NCI-H460 (cell line): Measurements from ENCODE around the gene ELAVL2. TPM values are rescaled to one million over a fixed set of nuclear protein-coding genes. Genes with fewer than 3 reads are reported as not detected.
"Not testable (repeated sequence)": the region's sequence is repeated elsewhere in the genome, so short reads cannot be mapped to it uniquely, and the experiment has no call there.

Source experiments
- DNase-seq: peaks from one replicate; pipeline ENCODE4 v3.0.0-alpha.2; 2016; ENCODE audit warnings: low read depth; ENCODE audit errors: extremely low read depth
- total RNA-seq: library from RNA; depleted of rRNA; stranded (reverse); fragments of >200 nt; shearing (Covaris generic); gene quantifications from 2 replicates; pipeline ENCODE4 v1.2.3, GENCODE V29; 2014

Gene ELAVL2
- total RNA-seq, 1 experiment from 2014 or later = 1.2 TPM

GRCh38 chr9:23730364-23730763 lies 95.7 kb downstream of the ELAVL2 start:
- DNase-seq = no peak

- no peak for DNase-seq
These were observed 97.3 kb downstream of the ELAVL2 start for GRCh38 chr9:23728736-23729135.

DNA sequence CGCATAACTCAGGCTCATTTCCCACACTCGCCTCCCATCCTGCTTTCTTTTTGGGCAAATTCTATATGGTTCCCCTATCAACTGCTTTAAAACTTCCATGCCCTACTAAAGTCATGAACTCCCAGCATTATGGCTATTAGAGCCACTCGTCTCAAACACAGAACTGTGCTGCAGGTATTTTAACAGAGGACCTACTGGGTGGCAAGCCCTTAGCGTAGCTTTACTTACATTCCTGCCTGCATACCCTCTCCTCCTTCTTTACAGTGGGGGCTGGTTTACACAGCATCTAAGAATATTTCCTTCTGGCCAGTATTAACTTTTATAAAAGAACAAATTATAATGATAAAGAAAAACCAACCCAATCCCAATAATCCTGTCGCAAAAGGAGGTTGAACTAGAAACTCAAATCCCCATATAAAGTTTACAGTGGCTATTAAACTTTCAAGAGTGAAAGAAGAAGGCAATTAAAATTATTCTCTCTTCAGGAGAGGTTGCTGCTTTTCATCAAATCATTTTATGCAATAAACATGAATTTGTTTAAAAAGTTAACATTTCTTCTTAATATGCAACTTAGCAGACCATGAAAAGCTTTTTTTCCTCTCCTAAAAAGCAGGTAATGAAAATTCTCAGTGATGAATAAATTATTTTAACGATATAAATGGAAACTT lies 100.6 kb downstream of the ELAVL2 start:
- no peak for DNase-seq

DNA sequence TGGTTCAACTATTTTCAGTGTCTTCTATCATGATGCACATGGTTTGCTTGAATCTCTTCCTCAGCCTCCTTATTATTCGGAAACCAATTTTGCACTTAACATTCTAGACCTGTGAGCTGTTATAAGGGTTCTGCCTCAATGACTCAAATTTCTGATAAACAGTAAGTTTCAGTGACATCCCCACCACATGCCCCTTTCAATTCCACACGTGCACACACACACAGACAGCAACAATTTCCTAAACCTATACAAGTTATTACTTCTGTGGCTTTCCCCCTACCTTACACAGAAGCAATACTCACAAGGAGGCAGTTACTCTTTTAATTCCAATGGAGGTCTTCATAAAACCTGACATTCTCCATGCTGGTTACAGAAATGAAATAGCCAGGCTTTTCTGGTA lies 102.4 kb downstream of the ELAVL2 start:
- no peak for DNase-seq

DNA sequence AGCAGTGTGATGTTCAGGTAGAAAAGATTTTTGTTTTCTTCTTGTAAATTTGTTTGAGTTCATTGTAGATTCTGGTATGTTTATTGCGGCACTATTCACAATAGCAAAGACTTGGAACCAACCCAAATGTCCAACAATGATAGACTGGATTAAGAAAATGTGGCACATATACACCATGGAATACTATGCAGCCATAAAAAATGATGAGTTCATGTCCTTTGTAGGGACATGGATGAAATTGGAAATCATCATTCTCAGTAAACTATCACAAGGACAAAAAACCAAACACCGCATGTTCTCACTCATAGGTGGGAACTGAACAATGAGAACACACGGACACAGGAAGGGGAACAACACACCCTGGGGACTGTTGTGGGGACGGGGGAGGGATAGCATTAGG lies 103.0 kb downstream of the ELAVL2 start:
- DNase-seq = not testable (repeated sequence)

- DNase-seq = no peak
These were observed 104.6 kb downstream of the ELAVL2 start for GRCh38 chr9:23721466-23721865.

DNA sequence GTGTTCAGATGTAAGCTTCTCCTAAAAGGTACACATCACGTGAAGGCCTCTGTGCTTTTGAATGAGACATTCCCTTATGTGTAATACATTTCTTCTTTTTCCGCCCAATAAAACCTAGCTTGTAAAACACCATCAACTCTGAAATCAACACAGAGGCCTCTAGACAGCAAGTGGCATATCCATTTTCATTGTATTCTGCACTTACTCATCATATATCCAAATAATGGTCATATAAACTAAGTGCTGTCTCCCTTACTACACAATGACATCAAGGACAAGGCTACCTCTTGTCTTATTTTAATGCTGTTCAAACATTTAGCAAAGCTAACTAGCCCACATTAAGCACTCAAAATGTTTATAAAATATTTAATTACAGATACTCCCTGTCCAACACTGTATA lies 108.5 kb downstream of the ELAVL2 start:
- no peak for DNase-seq

- no peak for DNase-seq
These were observed 118.8 kb downstream of the ELAVL2 start for GRCh38 chr9:23707249-23707648.

DNA sequence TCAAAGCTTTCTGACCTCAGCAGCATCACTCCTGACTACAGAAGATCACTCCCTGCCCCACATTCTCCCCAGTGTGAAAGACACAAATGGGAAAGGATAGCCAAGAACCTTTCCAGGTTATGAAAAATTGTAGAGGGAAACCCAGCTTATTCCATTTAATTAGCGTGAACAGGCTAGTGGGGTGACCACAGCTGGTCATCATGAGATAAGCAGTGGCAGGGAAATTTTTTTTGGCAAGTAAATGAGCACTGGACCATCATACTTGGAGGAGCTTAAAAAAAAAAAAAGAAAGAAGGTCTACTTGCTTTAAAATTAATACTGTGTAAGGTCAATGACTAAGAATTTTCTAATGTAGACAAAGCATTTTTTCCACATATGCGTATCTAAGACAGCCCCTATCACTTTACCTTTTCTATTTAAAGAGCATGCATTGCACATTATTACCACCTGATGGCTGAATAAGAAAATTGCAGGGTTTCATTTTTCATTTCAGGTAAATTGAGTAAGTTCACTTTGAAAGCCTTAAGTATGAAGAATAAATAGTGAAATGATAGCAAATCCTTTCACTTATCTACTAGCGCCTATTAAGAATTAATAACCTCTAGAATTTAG lies 123.6 kb downstream of the ELAVL2 start:
- no peak for DNase-seq

DNA sequence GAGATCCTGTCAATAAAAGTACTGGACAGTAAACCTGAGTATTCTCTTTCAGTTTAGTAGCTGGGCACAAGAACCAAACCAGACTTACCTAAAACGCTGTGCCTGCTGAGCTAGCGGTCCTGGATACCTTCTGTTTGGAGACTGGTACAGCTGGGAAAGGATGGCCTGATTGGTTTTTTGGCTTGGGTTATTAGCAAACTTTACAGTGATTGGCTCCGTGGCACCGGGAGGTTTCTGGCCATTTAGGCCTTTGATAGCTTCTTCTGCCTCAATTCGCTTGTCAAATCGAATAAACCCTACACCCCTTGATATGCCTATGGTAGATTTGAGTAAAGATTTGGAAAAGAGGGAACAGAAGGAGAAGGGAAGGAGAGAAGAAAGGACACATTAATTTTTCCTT lies 124.7 kb downstream of the ELAVL2 start:
- DNase-seq = no peak

DNA sequence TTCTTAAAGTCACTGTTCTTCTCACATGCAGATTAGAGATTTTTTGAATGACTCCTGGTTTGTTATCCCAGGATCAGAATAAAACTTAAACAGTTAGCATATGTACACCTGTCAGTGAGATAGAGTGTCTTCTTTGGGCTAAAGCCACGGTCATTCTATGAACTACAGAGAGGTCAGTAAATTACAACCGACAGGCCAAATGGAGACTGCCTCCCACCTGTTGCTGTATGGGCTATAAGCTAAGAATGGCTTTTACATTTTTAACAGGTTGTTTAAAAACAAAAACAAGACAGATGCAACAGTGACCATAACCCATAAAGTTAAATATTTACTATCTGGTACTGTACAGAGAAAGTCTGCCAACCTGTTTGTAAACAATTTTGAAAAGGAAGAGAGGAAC lies 125.7 kb downstream of the ELAVL2 start:
- no peak for DNase-seq

- no peak for DNase-seq
These were observed 127.9 kb downstream of the ELAVL2 start for GRCh38 chr9:23698161-23698560.

- DNase-seq = no peak
These were observed 130.5 kb downstream of the ELAVL2 start for GRCh38 chr9:23695572-23695971.

DNA sequence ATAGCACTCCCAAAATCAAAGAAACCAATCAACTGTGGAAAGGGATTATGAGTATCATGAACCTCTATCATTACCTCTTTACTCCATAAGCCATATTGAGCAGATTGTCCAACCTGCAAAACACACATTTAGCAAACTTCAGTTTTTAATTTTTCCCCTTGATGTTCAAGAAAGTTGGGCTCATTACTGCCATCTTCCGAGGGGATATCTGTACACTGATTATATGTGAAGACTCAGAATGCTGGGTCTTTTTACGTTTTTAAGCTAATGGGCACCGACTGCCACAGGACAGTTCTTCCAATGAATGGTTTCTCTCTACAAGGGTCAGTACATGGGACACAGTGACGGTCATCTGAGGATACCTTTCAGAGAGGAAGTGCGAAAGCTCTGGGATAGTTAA lies 132.7 kb downstream of the ELAVL2 start:
- no peak for DNase-seq

DNA sequence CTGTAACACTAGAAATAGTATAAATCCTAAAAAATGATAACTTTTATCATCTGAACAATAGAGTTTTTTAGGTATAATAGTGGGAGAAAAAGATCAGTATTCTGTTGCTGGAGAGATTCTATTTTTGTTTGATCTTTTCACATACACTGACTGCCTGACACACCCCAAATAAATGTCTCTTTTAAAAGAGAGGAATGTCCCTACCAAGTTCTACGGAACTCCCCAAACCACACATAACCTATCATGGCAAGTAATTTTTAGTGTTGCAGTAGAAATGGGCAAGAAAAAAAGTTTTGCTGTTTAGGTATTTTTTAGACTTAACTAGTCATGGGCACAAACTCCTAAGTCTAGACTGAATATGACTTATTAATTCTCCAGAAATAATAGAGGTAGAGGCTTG lies 139.1 kb downstream of the ELAVL2 start:
- no peak for DNase-seq

DNA sequence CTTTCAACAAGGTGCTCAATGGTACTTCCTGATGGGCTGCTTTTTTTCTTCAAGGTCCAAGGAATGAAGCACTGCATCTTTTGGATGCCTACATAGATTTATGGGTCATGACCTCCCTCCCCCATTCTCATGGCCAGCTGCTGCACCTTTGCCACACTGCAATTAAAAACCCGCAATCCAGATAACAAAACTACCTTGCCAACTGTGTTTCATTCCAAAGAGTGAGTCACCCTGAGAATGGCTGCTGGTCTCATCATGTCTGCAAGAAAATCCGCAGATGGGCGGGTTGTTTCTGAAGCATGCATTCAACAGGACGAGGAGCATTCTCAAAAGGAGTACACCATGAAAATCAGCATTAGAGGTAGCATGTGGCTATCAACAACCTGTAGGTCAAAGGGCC lies 139.8 kb downstream of the ELAVL2 start:
- no peak for DNase-seq

DNA sequence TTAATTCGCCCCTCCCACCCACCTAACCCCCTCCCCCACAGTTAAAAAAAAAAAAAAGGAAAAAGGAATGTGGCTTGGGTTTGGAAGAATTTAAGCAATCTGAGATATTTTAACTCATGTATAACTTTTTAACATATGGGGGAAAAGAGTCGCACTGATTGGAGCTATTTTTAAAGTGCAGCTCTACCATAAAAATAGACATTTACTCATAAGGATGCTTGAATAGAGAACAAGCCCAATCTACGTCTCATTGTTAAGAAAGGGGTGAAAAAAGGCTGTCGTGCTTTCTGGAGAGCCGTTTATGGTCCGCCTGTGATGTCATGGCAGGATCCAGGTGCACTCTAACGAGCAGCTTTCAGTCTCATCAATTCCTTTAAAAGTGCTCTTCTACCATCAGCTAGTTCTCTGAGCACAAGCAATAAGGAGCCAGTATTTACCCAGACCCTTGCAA lies 142.4 kb downstream of the ELAVL2 start:
- DNase-seq = no peak

GRCh38 chr9:23682891-23683431 lies 143.1 kb downstream of the ELAVL2 start:
- DNase-seq = no peak

DNA sequence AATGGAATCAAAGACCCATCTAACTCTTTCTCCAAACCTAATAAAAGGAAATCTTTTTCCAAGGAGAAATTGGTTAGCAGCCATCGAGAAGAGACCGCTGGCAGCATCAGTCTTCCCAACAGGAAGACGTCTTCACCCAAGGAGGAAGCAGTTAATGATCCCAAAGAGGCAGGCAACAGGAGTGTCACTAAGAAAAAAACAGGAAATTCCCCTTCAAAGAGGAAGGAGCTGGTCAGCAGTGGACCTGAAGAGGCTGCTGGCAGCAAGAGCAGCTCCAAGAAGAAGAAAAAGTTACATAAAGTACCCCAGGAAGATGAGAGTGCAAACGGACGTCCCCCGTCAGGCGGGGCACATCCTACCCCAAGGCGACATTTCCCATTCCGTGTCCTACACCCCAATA lies 143.7 kb downstream of the ELAVL2 start:
- no peak for DNase-seq

- no peak for DNase-seq
These were observed 148.6 kb downstream of the ELAVL2 start for GRCh38 chr9:23677446-23677845.

DNA sequence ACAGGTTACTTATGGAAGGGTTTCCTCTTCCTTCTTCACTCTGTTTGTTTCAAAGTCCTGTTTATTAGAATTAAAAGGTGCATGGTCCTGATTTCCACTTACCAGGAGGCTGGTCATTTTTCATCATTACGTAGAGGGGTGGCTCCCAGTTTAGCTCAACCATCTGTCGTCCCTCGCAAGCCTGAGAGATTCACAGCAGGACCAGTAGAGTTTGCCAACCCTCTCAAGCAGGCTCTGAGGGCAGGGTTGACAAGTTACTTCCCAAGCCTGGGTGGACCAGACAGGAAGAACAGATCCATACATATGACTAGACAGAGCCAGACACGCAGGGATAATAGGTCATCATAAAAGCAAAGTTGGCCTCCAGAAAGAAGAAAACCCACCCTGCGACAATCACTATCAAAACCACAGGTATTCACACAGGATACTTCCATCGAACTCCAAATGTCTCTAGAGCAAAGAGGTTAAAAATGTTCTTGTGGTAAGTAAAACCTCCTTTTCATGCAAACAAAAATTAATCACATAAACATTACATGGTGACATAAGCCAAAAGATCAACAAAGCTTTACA lies 151.9 kb downstream of the ELAVL2 start:
- DNase-seq = no peak

DNA sequence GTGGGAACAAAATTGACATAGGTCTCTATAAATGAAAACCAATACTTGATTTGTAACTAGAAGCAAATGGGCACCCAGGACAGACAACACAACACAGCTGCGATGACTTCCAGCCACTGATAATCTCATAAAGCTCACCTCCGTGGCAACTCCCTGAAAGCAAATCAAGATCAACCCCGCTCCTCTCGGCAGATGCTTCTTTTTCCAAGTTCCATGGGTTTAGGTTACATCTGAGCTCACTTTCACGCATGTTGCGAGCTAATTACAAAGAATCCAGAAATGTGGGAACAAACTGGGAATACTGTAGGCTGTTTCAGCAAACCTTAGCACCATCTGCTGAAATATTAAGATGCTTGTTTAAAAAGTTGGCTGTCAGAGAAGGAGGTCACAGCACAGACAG lies 153.9 kb downstream of the ELAVL2 start:
- DNase-seq = no peak
